HEK293 (cell line): ENCODE results near the gene KLK3.
A peak's percentile ranks its signal among the peaks of the same experiment; 100 is the strongest.

Experiments used
- CTCF ChIA-PET: fragments of 350-600 bp; formaldehyde crosslinking; extraction: SDS; loops from one replicate; lab custom pipeline; 2021; ENCODE audit warnings: antibody characterized with exemption; lab: Yijun Ruan, JAX
- POLR2A ChIA-PET: fragments of 300-600 bp; formaldehyde crosslinking; extraction: SDS; loops from one replicate; lab custom pipeline; 2020; ENCODE audit warnings: antibody characterized with exemption, inconsistent platforms; lab: Yijun Ruan, JAX
- H3K27ac ChIP-seq: fragments of 200-500 bp; sonication (Bioruptor generic); 2 replicates; pipeline ENCODE4 v1.5.1; 2014; ENCODE audit warnings: low read depth, low read length, control low read depth, inconsistent platforms; ENCODE audit errors: extremely low read depth
- H3K36me3 ChIP-seq, 2 experiments: fragments of 200-500 bp in 1 of 2; sonication (Bioruptor generic) in 1 of 2; 1 replicate in 1 of 2; 2 replicates in 1 of 2; pipeline ENCODE4 v1.5.1; 2014 to 2017; ENCODE audit warnings: inconsistent platforms in 2 of 2, low read length in 2 of 2; ENCODE audit not compliant: control insufficient read depth in 2 of 2, insufficient read depth in 1 of 2
- H3K4me1 ChIP-seq: fragments of 200-500 bp; sonication (Bioruptor generic); 2 replicates; pipeline ENCODE4 v1.5.1; 2014; ENCODE audit warnings: mild to moderate bottlenecking, low read length, inconsistent platforms; ENCODE audit not compliant: control insufficient read depth, insufficient read depth
- H3K4me3 ChIP-seq: 2 replicates; pipeline ENCODE4 v1.5.1; 2011; ENCODE audit warnings: low read depth, mild to moderate bottlenecking, control low read depth, low read length, moderate library complexity
- H3K9me3 ChIP-seq: fragments of 200-500 bp; sonication (Bioruptor generic); 2 replicates; pipeline ENCODE4 v1.5.1; 2014; ENCODE audit warnings: low read depth, low read length, inconsistent platforms; ENCODE audit not compliant: control insufficient read depth, insufficient read depth
- BCL11B ChIP-seq: fragments of 450-650 bp; formaldehyde crosslinking; IDR thresholded peaks from 2 replicates; pipeline ENCODE4 v1.5.1; 2016; ENCODE audit warnings: low read depth, missing biosample characterization, missing genetic modification characterization
- GLIS2 ChIP-seq: fragments of 450-650 bp; formaldehyde crosslinking; IDR thresholded peaks from 2 replicates; pipeline ENCODE4 v1.5.1; 2016; ENCODE audit warnings: missing biosample characterization, missing genetic modification characterization
- MEIS1 ChIP-seq: sonication (generic); formaldehyde crosslinking; IDR thresholded peaks from 2 replicates; pipeline ENCODE4 v1.8.1; 2022; ENCODE audit warnings: missing genetic modification reagents, mild to moderate bottlenecking, borderline replicate concordance
- SCRT2 ChIP-seq: fragments of 450-650 bp; formaldehyde crosslinking; IDR thresholded peaks from 2 replicates; pipeline ENCODE4 v1.5.1; 2016; ENCODE audit warnings: missing biosample characterization, missing genetic modification characterization
- YY1 ChIP-seq: fragments of 450-650 bp; formaldehyde crosslinking; IDR thresholded peaks from 2 replicates; pipeline ENCODE4 v1.5.1; 2018; ENCODE audit warnings: missing biosample characterization, missing genetic modification characterization
- ZNF114 ChIP-seq: fragments of 450-650 bp; formaldehyde crosslinking; IDR thresholded peaks from 2 replicates; pipeline ENCODE4 v1.5.0; 2017; ENCODE audit warnings: missing biosample characterization, missing genetic modification characterization
- ZNF132 ChIP-seq: fragments of 450-650 bp; formaldehyde crosslinking; IDR thresholded peaks from 2 replicates; pipeline ENCODE4 v1.5.1; 2017; ENCODE audit warnings: missing biosample characterization, missing genetic modification characterization, borderline replicate concordance
- ZNF140 ChIP-seq: fragments of 450-650 bp; formaldehyde crosslinking; IDR thresholded peaks from 2 replicates; pipeline ENCODE4 v1.5.1; 2016; ENCODE audit warnings: missing biosample characterization, missing genetic modification characterization
- ZNF157 ChIP-seq: fragments of 450-650 bp; formaldehyde crosslinking; IDR thresholded peaks from 2 replicates; pipeline ENCODE4 v1.5.1; 2016; ENCODE audit warnings: missing biosample characterization, missing genetic modification characterization
- ZNF169 ChIP-seq: fragments of 450-650 bp; formaldehyde crosslinking; IDR thresholded peaks from 2 replicates; pipeline ENCODE4 v1.5.1; 2016; ENCODE audit warnings: missing biosample characterization, missing genetic modification characterization
- ZNF274 ChIP-seq, 2 experiments: fragments of 200-500 bp in 1 of 2; fragments of 450-650 bp in 1 of 2; sonication (Bioruptor generic) in 1 of 2; formaldehyde crosslinking in 1 of 2; IDR thresholded peaks; 2 replicates each; pipeline versions ENCODE4 v1.5.1 to v1.6.1; 2014 to 2016; ENCODE audit warnings: borderline replicate concordance in 1 of 2, inconsistent platforms in 1 of 2, low read length in 1 of 2, missing biosample characterization in 1 of 2, missing genetic modification characterization in 1 of 2
- ZNF426 ChIP-seq: fragments of 450-650 bp; formaldehyde crosslinking; IDR thresholded peaks from 2 replicates; pipeline ENCODE4 v1.5.1; 2017; ENCODE audit warnings: missing biosample characterization, missing genetic modification characterization, mild to moderate bottlenecking, inconsistent platforms, moderate library complexity
- ZNF48 ChIP-seq: fragments of 450-650 bp; formaldehyde crosslinking; IDR thresholded peaks from 2 replicates; pipeline ENCODE4 v1.5.1; 2016; ENCODE audit warnings: missing biosample characterization, missing genetic modification characterization
- ZNF521 ChIP-seq: fragments of 450-650 bp; formaldehyde crosslinking; IDR thresholded peaks from 2 replicates; pipeline ENCODE4 v1.5.1; 2017; ENCODE audit warnings: missing biosample characterization, mild to moderate bottlenecking, missing genetic modification characterization
- ZNF544 ChIP-seq: fragments of 450-650 bp; formaldehyde crosslinking; IDR thresholded peaks from 2 replicates; pipeline ENCODE4 v1.5.0; 2017; ENCODE audit warnings: missing biosample characterization, missing genetic modification characterization
- ZNF548 ChIP-seq: fragments of 450-650 bp; formaldehyde crosslinking; IDR thresholded peaks from 2 replicates; pipeline ENCODE4 v1.5.1; 2016; ENCODE audit warnings: missing biosample characterization, missing genetic modification characterization
- ZNF549 ChIP-seq: fragments of 450-650 bp; IDR thresholded peaks from 2 replicates; pipeline ENCODE4 v1.5.1; 2018; ENCODE audit warnings: missing biosample characterization, missing genetic modification characterization, mild to moderate bottlenecking, inconsistent platforms, moderate library complexity
- ZNF561 ChIP-seq: fragments of 450-650 bp; IDR thresholded peaks from 2 replicates; pipeline ENCODE4 v1.5.1; 2018; ENCODE audit warnings: missing biosample characterization, missing genetic modification characterization, borderline replicate concordance
- ZNF624 ChIP-seq: fragments of 450-650 bp; formaldehyde crosslinking; IDR thresholded peaks from 2 replicates; pipeline ENCODE4 v1.5.1; 2017; ENCODE audit warnings: missing biosample characterization, missing genetic modification characterization
- ZNF629 ChIP-seq: fragments of 450-650 bp; formaldehyde crosslinking; IDR thresholded peaks from 2 replicates; pipeline ENCODE4 v1.5.1; 2017; ENCODE audit warnings: missing biosample characterization, missing genetic modification characterization
- ZNF747 ChIP-seq: fragments of 450-650 bp; formaldehyde crosslinking; IDR thresholded peaks from 2 replicates; pipeline ENCODE4 v1.5.1; 2016; ENCODE audit warnings: missing biosample characterization, missing genetic modification characterization
- ZNF791 ChIP-seq: fragments of 450-650 bp; formaldehyde crosslinking; IDR thresholded peaks from 2 replicates; pipeline ENCODE4 v1.5.1; 2016; ENCODE audit warnings: missing biosample characterization, missing genetic modification characterization
- ZNF792 ChIP-seq: fragments of 450-650 bp; formaldehyde crosslinking; IDR thresholded peaks from 2 replicates; pipeline ENCODE4 v1.5.1; 2016; ENCODE audit warnings: missing biosample characterization, missing genetic modification characterization
- TF ChIP-seq, protein P1 (sequence below): fragments of 450-650 bp; formaldehyde crosslinking; IDR thresholded peaks from 2 replicates; pipeline ENCODE4 v1.5.1; 2017; ENCODE audit warnings: missing biosample characterization, missing genetic modification characterization
- TF ChIP-seq, protein P2 (sequence below): fragments of 450-650 bp; formaldehyde crosslinking; IDR thresholded peaks from 2 replicates; pipeline ENCODE4 v1.5.1; 2016; ENCODE audit warnings: missing biosample characterization, missing genetic modification characterization
- TF ChIP-seq, protein P3 (sequence below): fragments of 450-650 bp; formaldehyde crosslinking; IDR thresholded peaks from 2 replicates; pipeline ENCODE4 v1.5.1; 2016; ENCODE audit warnings: missing biosample characterization, missing genetic modification characterization, borderline replicate concordance
- TF ChIP-seq, protein P4 (sequence below): fragments of 450-650 bp; formaldehyde crosslinking; IDR thresholded peaks from 2 replicates; pipeline ENCODE4; 2016; ENCODE audit warnings: missing biosample characterization, missing genetic modification characterization
- TF ChIP-seq, protein P5 (sequence below): fragments of 450-650 bp; formaldehyde crosslinking; IDR thresholded peaks from 2 replicates; pipeline ENCODE4 v1.5.1; 2016; ENCODE audit warnings: missing biosample characterization, missing genetic modification characterization
- TF ChIP-seq, protein P6 (sequence below): fragments of 450-650 bp; formaldehyde crosslinking; optimal IDR thresholded peaks from 2 replicates; pipeline ENCODE3; 2016; ENCODE audit warnings: missing biosample characterization, mild to moderate bottlenecking, missing genetic modification characterization

The KLK3 gene

DNA sequence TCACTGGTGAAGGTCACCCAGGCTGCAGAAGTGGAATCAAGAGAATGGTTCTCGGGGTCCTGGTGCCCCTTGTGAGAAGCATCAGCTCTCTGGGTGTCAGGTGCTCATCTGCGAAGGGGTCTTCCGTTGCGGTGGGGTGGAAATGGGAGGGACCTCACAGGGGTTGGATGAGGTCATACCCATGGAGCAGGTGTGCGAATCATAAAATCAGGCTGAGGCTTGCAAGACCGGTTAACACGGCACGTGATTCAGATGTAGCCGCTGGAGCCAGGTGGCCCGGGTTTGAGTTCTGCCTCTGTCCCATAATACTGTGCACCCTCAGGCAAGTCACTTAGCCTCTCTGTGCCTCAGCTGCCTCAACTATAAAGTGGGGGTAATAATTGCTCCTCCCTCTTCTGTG is 17.4 kb upstream of the KLK3 start:
- CTCF ChIA-PET: interaction anchor here (0.6 to 1.1 kb wide), 2 partner anchors 9 to 85 kb away, joined by 3 to 5 read pairs; no protein-coding TSS in a partner anchor
- H3K36me3 ChIP-seq: no peaks in the 10 kb centered on the region
- H3K4me3 ChIP-seq: no peak overlapping the region
- no peaks in the 10 kb centered on the region; the same call in 1 of the 2 replicates for H3K4me1 ChIP-seq
- POLR2A ChIA-PET: no interaction called here
- H3K27ac ChIP-seq: no peak overlapping the region
- no peaks in the 10 kb centered on the region for H3K9me3 ChIP-seq
- 0 out of 2 replicates have a peak, but pooled peaks have one; percentile 14 for TF ChIP-seq GLIS2 (tag by site-specific recombination)
- no peak for TF ChIP-seq ZNF114
- no peak for TF ChIP-seq ZNF548
- no peak for TF ChIP-seq ZNF792 (tag by site-specific recombination)
- TF ChIP-seq, protein P1, sequence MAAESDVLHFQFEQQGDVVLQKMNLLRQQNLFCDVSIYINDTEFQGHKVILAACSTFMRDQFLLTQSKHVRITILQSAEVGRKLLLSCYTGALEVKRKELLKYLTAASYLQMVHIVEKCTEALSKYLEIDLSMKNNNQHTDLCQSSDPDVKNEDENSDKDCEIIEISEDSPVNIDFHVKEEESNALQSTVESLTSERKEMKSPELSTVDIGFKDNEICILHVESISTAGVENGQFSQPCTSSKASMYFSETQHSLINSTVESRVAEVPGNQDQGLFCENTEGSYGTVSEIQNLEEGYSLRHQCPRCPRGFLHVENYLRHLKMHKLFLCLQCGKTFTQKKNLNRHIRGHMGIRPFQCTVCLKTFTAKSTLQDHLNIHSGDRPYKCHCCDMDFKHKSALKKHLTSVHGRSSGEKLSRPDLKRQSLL (tag by site-specific recombination): no peak
- TF ChIP-seq ZNF561 (tag by site-specific recombination): no peak
- no peak for TF ChIP-seq ZNF132 (tag by site-specific recombination)
- no peak for TF ChIP-seq ZNF747 (tag by site-specific recombination)
- no peak for TF ChIP-seq ZNF549 (tag by site-specific recombination)
- TF ChIP-seq YY1 (tag by site-specific recombination): no peak
- TF ChIP-seq, protein P2, sequence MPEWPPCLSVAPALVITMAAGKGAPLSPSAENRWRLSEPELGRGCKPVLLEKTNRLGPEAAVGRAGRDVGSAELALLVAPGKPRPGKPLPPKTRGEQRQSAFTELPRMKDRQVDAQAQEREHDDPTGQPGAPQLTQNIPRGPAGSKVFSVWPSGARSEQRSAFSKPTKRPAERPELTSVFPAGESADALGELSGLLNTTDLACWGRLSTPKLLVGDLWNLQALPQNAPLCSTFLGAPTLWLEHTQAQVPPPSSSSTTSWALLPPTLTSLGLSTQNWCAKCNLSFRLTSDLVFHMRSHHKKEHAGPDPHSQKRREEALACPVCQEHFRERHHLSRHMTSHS (tag by site-specific recombination): no peak
- TF ChIP-seq BCL11B (tag by site-specific recombination): no peak
- TF ChIP-seq ZNF169: no peak
- no peak for TF ChIP-seq ZNF274 (IDR thresholded peaks at IDR 0.05; ENCODE audit: low read length)
- TF ChIP-seq ZNF274 (tag by site-specific recombination; IDR thresholded peaks at IDR 0.05; ENCODE audit: borderline replicate concordance): no peak
- TF ChIP-seq, protein P3, sequence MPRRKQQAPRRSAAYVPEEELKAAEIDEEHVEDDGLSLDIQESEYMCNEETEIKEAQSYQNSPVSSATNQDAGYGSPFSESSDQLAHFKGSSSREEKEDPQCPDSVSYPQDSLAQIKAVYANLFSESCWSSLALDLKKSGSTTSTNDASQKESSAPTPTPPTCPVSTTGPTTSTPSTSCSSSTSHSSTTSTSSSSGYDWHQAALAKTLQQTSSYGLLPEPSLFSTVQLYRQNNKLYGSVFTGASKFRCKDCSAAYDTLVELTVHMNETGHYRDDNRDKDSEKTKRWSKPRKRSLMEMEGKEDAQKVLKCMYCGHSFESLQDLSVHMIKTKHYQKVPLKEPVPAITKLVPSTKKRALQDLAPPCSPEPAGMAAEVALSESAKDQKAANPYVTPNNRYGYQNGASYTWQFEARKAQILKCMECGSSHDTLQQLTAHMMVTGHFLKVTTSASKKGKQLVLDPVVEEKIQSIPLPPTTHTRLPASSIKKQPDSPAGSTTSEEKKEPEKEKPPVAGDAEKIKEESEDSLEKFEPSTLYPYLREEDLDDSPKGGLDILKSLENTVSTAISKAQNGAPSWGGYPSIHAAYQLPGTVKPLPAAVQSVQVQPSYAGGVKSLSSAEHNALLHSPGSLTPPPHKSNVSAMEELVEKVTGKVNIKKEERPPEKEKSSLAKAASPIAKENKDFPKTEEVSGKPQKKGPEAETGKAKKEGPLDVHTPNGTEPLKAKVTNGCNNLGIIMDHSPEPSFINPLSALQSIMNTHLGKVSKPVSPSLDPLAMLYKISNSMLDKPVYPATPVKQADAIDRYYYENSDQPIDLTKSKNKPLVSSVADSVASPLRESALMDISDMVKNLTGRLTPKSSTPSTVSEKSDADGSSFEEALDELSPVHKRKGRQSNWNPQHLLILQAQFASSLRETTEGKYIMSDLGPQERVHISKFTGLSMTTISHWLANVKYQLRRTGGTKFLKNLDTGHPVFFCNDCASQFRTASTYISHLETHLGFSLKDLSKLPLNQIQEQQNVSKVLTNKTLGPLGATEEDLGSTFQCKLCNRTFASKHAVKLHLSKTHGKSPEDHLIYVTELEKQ (tag by site-specific recombination): no peak
- no peak for TF ChIP-seq ZNF157 (tag by site-specific recombination)
- TF ChIP-seq ZNF544: no peak
- TF ChIP-seq, protein P4, sequence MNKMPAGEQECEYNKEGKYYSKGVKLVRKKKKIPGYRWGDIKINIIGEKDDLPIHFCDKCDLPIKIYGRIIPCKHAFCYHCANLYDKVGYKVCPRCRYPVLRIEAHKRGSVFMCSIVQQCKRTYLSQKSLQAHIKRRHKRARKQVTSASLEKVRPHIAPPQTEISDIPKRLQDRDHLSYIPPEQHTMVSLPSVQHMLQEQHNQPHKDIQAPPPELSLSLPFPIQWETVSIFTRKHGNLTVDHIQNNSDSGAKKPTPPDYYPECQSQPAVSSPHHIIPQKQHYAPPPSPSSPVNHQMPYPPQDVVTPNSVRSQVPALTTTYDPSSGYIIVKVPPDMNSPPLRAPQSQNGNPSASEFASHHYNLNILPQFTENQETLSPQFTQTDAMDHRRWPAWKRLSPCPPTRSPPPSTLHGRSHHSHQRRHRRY (tag by site-specific recombination): no peak
- TF ChIP-seq ZNF521 (tag by site-specific recombination): no peak
- TF ChIP-seq ZNF791: no peak
- no peak for TF ChIP-seq ZNF140
- TF ChIP-seq, protein P5, sequence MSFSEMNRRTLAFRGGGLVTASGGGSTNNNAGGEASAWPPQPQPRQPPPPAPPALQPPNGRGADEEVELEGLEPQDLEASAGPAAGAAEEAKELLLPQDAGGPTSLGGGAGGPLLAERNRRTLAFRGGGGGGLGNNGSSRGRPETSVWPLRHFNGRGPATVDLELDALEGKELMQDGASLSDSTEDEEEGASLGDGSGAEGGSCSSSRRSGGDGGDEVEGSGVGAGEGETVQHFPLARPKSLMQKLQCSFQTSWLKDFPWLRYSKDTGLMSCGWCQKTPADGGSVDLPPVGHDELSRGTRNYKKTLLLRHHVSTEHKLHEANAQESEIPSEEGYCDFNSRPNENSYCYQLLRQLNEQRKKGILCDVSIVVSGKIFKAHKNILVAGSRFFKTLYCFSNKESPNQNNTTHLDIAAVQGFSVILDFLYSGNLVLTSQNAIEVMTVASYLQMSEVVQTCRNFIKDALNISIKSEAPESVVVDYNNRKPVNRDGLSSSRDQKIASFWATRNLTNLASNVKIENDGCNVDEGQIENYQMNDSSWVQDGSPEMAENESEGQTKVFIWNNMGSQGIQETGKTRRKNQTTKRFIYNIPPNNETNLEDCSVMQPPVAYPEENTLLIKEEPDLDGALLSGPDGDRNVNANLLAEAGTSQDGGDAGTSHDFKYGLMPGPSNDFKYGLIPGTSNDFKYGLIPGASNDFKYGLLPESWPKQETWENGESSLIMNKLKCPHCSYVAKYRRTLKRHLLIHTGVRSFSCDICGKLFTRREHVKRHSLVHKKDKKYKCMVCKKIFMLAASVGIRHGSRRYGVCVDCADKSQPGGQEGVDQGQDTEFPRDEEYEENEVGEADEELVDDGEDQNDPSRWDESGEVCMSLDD (tag by site-specific recombination): no peak
- TF ChIP-seq ZNF624 (tag by site-specific recombination): no peak
- peak; percentile 63 for TF ChIP-seq ZNF629
- no peak for TF ChIP-seq MEIS1 (CRISPR knock-in tag)
- 0 out of 2 replicates have a peak, but pooled peaks have one; percentile 14 for TF ChIP-seq SCRT2 (tag by site-specific recombination)
- TF ChIP-seq ZNF48 (tag by site-specific recombination): no peak
- TF ChIP-seq, protein P6, sequence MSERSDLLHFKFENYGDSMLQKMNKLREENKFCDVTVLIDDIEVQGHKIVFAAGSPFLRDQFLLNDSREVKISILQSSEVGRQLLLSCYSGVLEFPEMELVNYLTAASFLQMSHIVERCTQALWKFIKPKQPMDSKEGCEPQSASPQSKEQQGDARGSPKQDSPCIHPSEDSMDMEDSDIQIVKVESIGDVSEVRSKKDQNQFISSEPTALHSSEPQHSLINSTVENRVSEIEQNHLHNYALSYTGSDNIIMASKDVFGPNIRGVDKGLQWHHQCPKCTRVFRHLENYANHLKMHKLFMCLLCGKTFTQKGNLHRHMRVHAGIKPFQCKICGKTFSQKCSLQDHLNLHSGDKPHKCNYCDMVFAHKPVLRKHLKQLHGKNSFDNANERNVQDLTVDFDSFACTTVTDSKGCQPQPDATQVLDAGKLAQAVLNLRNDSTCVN: no peak
- no peak for TF ChIP-seq ZNF426
